GM06990 (cell line): ENCODE measurements around the gene SP3.

Experiments used
- DNase-seq: peaks from one replicate; pipeline ENCODE4 v3.0.0-alpha.2; 2011; ENCODE audit not compliant: insufficient read length; ENCODE audit errors: extremely low read depth
- H3K27me3 ChIP-seq: replicated peaks from 2 replicates; pipeline ENCODE4 v1.6.0; 2011; ENCODE audit warnings: low read length; ENCODE audit not compliant: control insufficient read depth, insufficient read depth
- H3K36me3 ChIP-seq: 2 replicates; pipeline ENCODE4 v1.5.1; 2011; ENCODE audit warnings: low read length; ENCODE audit not compliant: control insufficient read depth, insufficient read depth
- H3K4me3 ChIP-seq: replicated peaks from 2 replicates; pipeline ENCODE4 v1.5.1; 2011; ENCODE audit warnings: low read depth, mild to moderate bottlenecking, control low read depth, low read length
- CTCF ChIP-seq: IDR thresholded peaks from 2 replicates; pipeline ENCODE4 v1.5.1; 2011; ENCODE audit warnings: low read length, control low read depth, mild to moderate bottlenecking, inconsistent platforms; ENCODE audit not compliant: insufficient read depth, poor library complexity, severe bottlenecking

Gene SP3

GRCh38 chr2:173938700-173939384 lies 26.3 kb downstream of the SP3 start:
- no peaks in the 10 kb centered on the region for H3K27me3 ChIP-seq
- no peaks in the 10 kb centered on the region; the same call in 1 of the 2 replicates for H3K36me3 ChIP-seq
- no peak for DNase-seq
- no peak overlapping the region for H3K4me3 ChIP-seq
- no peak for TF ChIP-seq CTCF

- peaks cover 2% of the 10 kb centered on the region for H3K36me3 ChIP-seq
- no peak for TF ChIP-seq CTCF
These were observed 29.9 kb downstream of the SP3 start for GRCh38 chr2:173935305-173935704.

GRCh38 chr2:173934895-173935294 lies 30.3 kb downstream of the SP3 start:
- no peak overlapping the region for H3K4me3 ChIP-seq
- no peak for TF ChIP-seq CTCF
- no peak for DNase-seq
- peaks cover 2% of the 10 kb centered on the region for H3K36me3 ChIP-seq
- no peaks in the 10 kb centered on the region for H3K27me3 ChIP-seq

More at GRCh38 chr2:173935305-173935704, 29.9 kb downstream of the SP3 start:
- no peak overlapping the region for H3K4me3 ChIP-seq
- H3K27me3 ChIP-seq = no peaks in the 10 kb centered on the region
- DNase-seq = no peak

GRCh38 chr2:173931751-173932150 lies 33.4 kb downstream of the SP3 start:
- H3K4me3 ChIP-seq = no peak overlapping the region
- H3K36me3 ChIP-seq = peaks cover 2% of the 10 kb centered on the region
- TF ChIP-seq CTCF = no peak
- no peaks in the 10 kb centered on the region for H3K27me3 ChIP-seq
- no peak for DNase-seq

GRCh38 chr2:173929441-173929840 lies 35.7 kb downstream of the SP3 start:
- Histone ChIP-seq H3K36me3 (peaks cover 2% of the 10 kb centered on the region), H3K4me3 (no peak overlapping the region), H3K27me3 (no peaks in the 10 kb centered on the region)
- no peak for TF ChIP-seq CTCF
- no peak for DNase-seq
